Measurements from ENCODE around the gene INPP4A.

Gene INPP4A

GRCh38 chr2:98565286-98565860 lies 120.7 kb downstream of the INPP4A start:
- DNase-seq (ENCODE audit: low read depth): no peak

- DNase-seq (ENCODE audit: low read depth): no peak
These were observed 121.3 kb downstream of the INPP4A start for GRCh38 chr2:98565941-98566340.

- no peak for DNase-seq (ENCODE audit: low read depth)
These were observed 123.7 kb downstream of the INPP4A start for GRCh38 chr2:98568161-98568956.

GRCh38 chr2:98569197-98569793 lies 124.6 kb downstream of the INPP4A start:
- peak; percentile 81 for DNase-seq (ENCODE audit: low read depth)

GRCh38 chr2:98569915-98570314 lies 125.3 kb downstream of the INPP4A start:
- DNase-seq (ENCODE audit: low read depth): no peak

GRCh38 chr2:98570356-98570755 lies 125.7 kb downstream of the INPP4A start:
- no peak for DNase-seq (ENCODE audit: low read depth)

- DNase-seq (ENCODE audit: low read depth): no peak
These were observed 126.6 kb downstream of the INPP4A start for GRCh38 chr2:98571121-98571701.

- DNase-seq (ENCODE audit: low read depth): no peak
These were observed 127.1 kb downstream of the INPP4A start for GRCh38 chr2:98571796-98572195.

GRCh38 chr2:98572211-98572610 lies 127.6 kb downstream of the INPP4A start:
- DNase-seq (ENCODE audit: low read depth): no peak

GRCh38 chr2:98572676-98573075 lies 128.0 kb downstream of the INPP4A start:
- no peak for DNase-seq (ENCODE audit: low read depth)

GRCh38 chr2:98573426-98573825 lies 128.8 kb downstream of the INPP4A start:
- DNase-seq (ENCODE audit: low read depth): no peak

GRCh38 chr2:98576666-98577312 lies 132.1 kb downstream of the INPP4A start:
- no peak for DNase-seq (ENCODE audit: low read depth)

- DNase-seq (ENCODE audit: low read depth): no peak
These were observed 132.7 kb downstream of the INPP4A start for GRCh38 chr2:98577313-98577712.

- DNase-seq (ENCODE audit: low read depth): no peak
These were observed 133.6 kb downstream of the INPP4A start for GRCh38 chr2:98578231-98578630.

GRCh38 chr2:98579926-98580325 lies 135.3 kb downstream of the INPP4A start:
- no peak for DNase-seq (ENCODE audit: low read depth)

- no peak for DNase-seq (ENCODE audit: low read depth)
These were observed 136.1 kb downstream of the INPP4A start for GRCh38 chr2:98580656-98581284.

- no peak for DNase-seq (ENCODE audit: low read depth)
These were observed 137.9 kb downstream of the INPP4A start for GRCh38 chr2:98582523-98582922.

GRCh38 chr2:98583276-98583675 lies 138.6 kb downstream of the INPP4A start:
- DNase-seq (ENCODE audit: low read depth): no peak

- DNase-seq (ENCODE audit: low read depth): no peak
These were observed 139.4 kb downstream of the INPP4A start for GRCh38 chr2:98583816-98584618.

GRCh38 chr2:98585386-98585785 lies 140.7 kb downstream of the INPP4A start:
- no peak for DNase-seq (ENCODE audit: low read depth)

- DNase-seq (ENCODE audit: low read depth): no peak
These were observed 142.0 kb downstream of the INPP4A start for GRCh38 chr2:98586551-98587140.
